GM19099 (cell line): Measurements from ENCODE around the gene PCDHA8.

Experiments used
- POLR2A ChIP-seq: IDR thresholded peaks from 3 replicates; pipeline ENCODE4 v1.6.1; 2011; ENCODE audit warnings: low read depth; ENCODE audit not compliant: insufficient read length; ENCODE audit errors: extremely low read depth

Gene PCDHA8

GRCh38 chr5:140868721-140869554 lies 28.0 kb downstream of the PCDHA8 start, which contains the start of gene PCDHA11:
PCDHA11 (plus strand) TSS chr5:140868957; CDS start chr5:140869104, 147 bp downstream.
- TF ChIP-seq POLR2A: no peak

- no peak for TF ChIP-seq POLR2A
Observed at GRCh38 chr5:140869555-140869886, 28.5 kb downstream of the PCDHA8 start.

GRCh38 chr5:140870221-140871201 lies 29.5 kb downstream of the PCDHA8 start:
- no peak for TF ChIP-seq POLR2A

- no peak for TF ChIP-seq POLR2A
Observed at GRCh38 chr5:140875085-140876065, 34.4 kb downstream of the PCDHA8 start, which contains the start of gene PCDHA12. PCDHA12 (plus strand) TSS chr5:140875308; CDS start chr5:140875473, 165 bp downstream.

DNA sequence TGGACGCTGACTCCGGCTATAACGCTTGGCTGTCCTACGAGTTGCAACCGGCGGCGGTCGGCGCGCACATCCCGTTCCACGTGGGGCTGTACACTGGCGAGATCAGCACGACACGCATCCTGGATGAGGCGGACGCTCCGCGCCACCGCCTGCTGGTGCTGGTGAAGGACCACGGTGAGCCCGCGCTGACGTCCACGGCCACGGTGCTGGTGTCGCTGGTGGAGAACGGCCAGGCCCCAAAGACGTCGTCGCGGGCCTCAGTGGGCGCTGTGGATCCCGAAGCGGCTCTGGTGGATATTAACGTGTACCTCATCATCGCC lies 36.2 kb downstream of the PCDHA8 start:
- no peak for TF ChIP-seq POLR2A

DNA sequence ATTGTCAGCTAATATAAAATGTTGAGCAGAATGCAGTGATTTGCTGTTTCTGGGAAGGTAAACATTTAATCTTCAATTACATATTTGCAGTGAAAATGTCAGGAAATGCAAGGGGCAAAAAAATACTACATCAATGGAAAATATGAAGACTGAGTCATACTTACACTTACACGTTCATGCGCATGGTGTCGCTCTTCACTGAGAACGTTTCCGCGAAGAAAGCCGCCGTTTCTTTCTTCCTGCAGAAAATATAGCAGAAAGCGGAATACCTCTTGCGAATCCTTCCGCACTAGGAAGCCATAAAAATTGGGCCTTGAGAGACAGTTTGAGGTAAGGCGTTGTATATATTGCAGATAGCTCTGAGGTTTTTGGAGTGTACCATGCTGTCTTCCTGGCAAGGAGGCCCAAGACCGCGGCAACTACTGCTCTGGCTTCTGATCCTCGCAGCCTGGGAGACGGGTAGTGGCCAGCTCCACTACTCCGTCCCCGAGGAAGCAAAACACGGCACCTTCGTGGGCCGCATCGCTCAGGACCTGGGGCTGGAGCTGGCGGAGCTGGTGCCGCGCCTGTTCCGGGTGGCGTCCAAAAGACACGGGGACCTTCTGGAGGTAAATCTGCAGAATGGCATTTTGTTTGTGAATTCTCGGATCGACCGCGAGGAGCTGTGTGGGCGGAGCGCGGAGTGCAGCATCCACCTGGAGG lies 41.1 kb downstream of the PCDHA8 start, which contains the start of gene PCDHA13:
TSS of gene PCDHA13 (plus strand) at position 236 of the 702 bp plus-strand sequence. CDS start at position 381, 145 bp downstream.
- TF ChIP-seq POLR2A: no peak

DNA sequence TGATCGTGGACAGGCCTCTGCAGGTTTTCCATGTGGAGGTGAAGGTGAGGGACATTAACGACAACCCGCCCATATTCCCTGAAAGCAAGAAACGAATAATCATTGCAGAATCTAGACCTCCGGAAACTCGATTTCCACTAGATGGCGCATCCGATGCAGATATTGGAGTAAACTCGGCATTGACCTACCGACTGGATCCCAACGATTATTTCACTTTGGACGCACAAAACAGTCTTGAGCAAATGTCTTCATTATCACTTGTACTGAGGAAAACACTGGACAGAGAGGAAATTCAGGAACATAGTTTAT lies 41.6 kb downstream of the PCDHA8 start:
- no peak for TF ChIP-seq POLR2A

GRCh38 chr5:140883373-140883772 lies 42.4 kb downstream of the PCDHA8 start:
- no peak for TF ChIP-seq POLR2A

DNA sequence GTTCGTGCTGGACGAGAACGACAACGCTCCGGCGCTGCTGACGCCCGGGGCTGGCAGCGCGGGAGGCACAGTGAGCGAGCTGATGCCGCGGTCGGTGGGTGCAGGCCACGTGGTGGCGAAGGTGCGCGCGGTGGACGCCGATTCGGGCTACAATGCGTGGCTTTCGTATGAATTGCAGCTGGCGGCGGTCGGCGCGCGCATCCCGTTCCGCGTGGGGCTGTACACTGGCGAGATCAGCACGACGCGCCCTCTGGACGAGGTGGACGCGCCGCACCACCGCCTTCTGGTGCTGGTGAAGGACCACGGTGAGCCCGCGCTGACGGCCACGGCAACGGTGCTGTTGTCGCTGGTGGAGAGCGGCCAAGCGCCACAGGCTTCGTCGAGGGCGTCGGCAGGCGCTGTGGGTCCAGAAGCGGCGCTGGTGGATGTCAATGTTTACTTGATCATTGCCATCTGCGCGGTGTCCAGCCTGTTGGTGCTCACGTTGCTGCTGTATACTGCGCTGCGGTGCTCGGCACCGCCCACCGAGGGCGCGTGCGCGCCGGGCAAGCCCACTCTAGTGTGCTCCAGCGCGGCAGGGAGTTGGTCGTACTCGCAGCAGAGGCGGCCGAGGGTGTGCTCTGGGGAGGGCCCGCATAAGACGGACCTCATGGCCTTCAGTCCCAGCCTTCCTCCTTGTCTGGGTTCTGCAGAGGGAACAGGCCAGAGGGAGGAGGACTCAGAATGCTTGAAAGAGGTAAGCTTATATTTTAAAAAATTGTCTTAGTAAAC lies 43.1 kb downstream of the PCDHA8 start:
- TF ChIP-seq POLR2A: no peak
